WTC11 (cell line): ENCODE data around the gene PRR30. TPM values are rescaled to one million over a fixed set of nuclear protein-coding genes. Genes with fewer than 3 reads are reported as not detected.
A peak's percentile ranks its signal among the peaks of the same experiment; 100 is the strongest.

ENCODE experiments used
- FOXP1 ChIP-seq: sonication (generic); formaldehyde crosslinking; IDR thresholded peaks from 2 replicates; pipeline ENCODE4 v1.8.0; 2022; ENCODE audit warnings: missing genetic modification reagents, mild to moderate bottlenecking, moderate library complexity, borderline replicate concordance
- IRF2 ChIP-seq: sonication (generic); formaldehyde crosslinking; IDR thresholded peaks from 2 replicates; pipeline ENCODE4 v1.8.0; 2022; ENCODE audit warnings: low read depth, missing genetic modification reagents, borderline replicate concordance
- KAT7 ChIP-seq: sonication (generic); formaldehyde crosslinking; IDR thresholded peaks from 2 replicates; pipeline ENCODE4 v1.8.1; 2023; ENCODE audit warnings: missing genetic modification reagents, mild to moderate bottlenecking, borderline replicate concordance
- NR2C2 ChIP-seq: sonication (generic); formaldehyde crosslinking; IDR thresholded peaks from 2 replicates; pipeline ENCODE4 v1.8.0; 2022; ENCODE audit warnings: mild to moderate bottlenecking, missing genetic modification reagents
- OVOL2 ChIP-seq: fragments of 250-450 bp; sonication (Bioruptor Pico); IDR thresholded peaks from 2 replicates; pipeline ENCODE4 v1.9.0; 2021; ENCODE audit warnings: mild to moderate bottlenecking, borderline replicate concordance
- PRDM15 ChIP-seq: sonication (generic); formaldehyde crosslinking; IDR thresholded peaks from 2 replicates; pipeline ENCODE4 v1.8.0; 2022; ENCODE audit warnings: missing genetic modification reagents
- PRRX2 ChIP-seq: fragments of 250-450 bp; sonication (Bioruptor Pico); IDR thresholded peaks from 2 replicates; pipeline ENCODE4 v1.8.0; 2021; ENCODE audit warnings: mild to moderate bottlenecking
- RELA ChIP-seq: sonication (generic); formaldehyde crosslinking; IDR thresholded peaks from 2 replicates; pipeline ENCODE4 v1.8.1; 2022; ENCODE audit warnings: missing genetic modification reagents, mild to moderate bottlenecking, borderline replicate concordance
- ZBTB43 ChIP-seq: sonication (generic); formaldehyde crosslinking; IDR thresholded peaks from 2 replicates; pipeline ENCODE4 v1.8.1; 2023; ENCODE audit warnings: mild to moderate bottlenecking, missing genetic modification reagents
- ZMAT4 ChIP-seq: fragments of 250-450 bp; sonication (Bioruptor Pico); IDR thresholded peaks from 2 replicates; pipeline ENCODE4 v1.9.0; 2021; ENCODE audit warnings: mild to moderate bottlenecking
- ZNF263 ChIP-seq: sonication (generic); formaldehyde crosslinking; IDR thresholded peaks from 2 replicates; pipeline ENCODE4 v1.8.1; 2022; ENCODE audit warnings: low read depth, mild to moderate bottlenecking, moderate library complexity, missing genetic modification reagents
- ZNF671 ChIP-seq: fragments of 250-450 bp; sonication (Bioruptor Pico); IDR thresholded peaks from 2 replicates; pipeline ENCODE4 v1.8.0; 2021; ENCODE audit warnings: mild to moderate bottlenecking
- total RNA-seq: library from RNA; stranded (reverse); gene quantifications from 3 replicates; pipeline ENCODE4 v1.2.3, GENCODE V29; 2021
- TF ChIP-seq, protein P1 (sequence below): sonication (generic); formaldehyde crosslinking; IDR thresholded peaks from 2 replicates; pipeline ENCODE4 v1.8.0; 2022; ENCODE audit warnings: mild to moderate bottlenecking, missing genetic modification reagents
- TF ChIP-seq, protein P2 (sequence below): fragments of 250-450 bp; sonication (Bioruptor Pico); IDR thresholded peaks from 2 replicates; pipeline ENCODE4 v1.9.0; 2021; ENCODE audit warnings: mild to moderate bottlenecking, borderline replicate concordance
- TF ChIP-seq, protein P3 (sequence below): sonication (generic); formaldehyde crosslinking; IDR thresholded peaks from 2 replicates; pipeline ENCODE4 v1.8.1; 2022; ENCODE audit warnings: mild to moderate bottlenecking, moderate library complexity, missing genetic modification reagents

Gene PRR30
- total RNA-seq, 1 experiment from 2014 or later, result not detected

DNA sequence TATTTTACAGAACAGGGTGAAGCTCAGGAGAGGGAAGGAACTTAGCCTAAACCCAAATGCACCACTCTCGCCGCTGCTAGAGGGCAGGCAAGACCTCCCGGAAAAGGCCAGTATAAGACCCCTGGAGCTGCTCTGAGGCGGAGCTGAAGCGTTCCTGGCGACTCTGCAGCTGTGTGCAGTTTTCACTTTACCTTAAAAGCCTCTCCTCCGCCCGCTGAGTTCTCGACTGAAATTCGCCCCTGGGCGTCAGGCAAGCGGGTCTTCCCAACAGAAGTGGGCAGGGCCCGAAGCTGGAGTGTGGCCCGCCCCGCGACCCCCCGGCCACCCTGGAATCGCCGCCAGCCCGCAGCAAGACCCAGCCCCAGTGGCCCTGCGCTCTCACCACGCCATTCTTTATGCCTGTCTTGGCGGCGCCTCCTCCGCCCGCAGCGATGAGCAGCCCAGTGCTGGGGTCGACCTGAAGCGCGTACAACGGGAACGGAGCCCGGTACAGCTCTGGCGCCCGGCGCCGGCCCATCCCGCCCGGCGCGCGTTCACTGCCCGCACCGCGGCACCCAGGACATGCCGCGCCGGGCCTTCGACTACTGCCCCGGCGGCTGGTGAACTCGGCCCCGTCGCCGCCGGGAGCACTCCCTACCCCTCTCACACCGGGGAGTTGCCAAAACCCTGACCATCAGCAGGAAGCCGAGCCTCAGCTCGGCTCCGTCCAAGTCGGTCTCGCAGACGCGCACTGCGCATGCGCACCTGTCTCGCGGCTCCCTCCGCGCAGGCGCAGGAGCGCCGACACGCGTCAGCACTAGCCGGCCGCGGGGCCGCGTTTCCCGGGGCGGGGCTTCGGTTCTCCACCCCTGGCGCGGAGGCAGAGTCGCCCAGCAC lies 5.1 kb downstream of the PRR30 start, which contains the start of gene PREB (continued):
- TF ChIP-seq OVOL2 (no peak), IRF2 (no peak), ZNF671 (CRISPR knock-in tag) (no peak), KAT7 (no peak), ZNF263 (CRISPR knock-in tag) (no peak), ZMAT4 (CRISPR knock-in tag) (no peak), RELA (CRISPR knock-in tag) (no peak), PRRX2 (CRISPR knock-in tag) (no peak), ZBTB43 (CRISPR knock-in tag) (peak; percentile 30; the same call in 1 of the 2 replicates), FOXP1 (CRISPR knock-in tag) (peak; percentile 50; the same call in 1 of the 2 replicates), PRDM15 (CRISPR knock-in tag) (no peak), NR2C2 (CRISPR knock-in tag) (no peak)
- TF ChIP-seq, protein P1, sequence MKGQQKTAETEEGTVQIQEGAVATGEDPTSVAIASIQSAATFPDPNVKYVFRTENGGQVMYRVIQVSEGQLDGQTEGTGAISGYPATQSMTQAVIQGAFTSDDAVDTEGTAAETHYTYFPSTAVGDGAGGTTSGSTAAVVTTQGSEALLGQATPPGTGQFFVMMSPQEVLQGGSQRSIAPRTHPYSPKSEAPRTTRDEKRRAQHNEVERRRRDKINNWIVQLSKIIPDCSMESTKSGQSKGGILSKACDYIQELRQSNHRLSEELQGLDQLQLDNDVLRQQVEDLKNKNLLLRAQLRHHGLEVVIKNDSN, result no peak
- TF ChIP-seq, protein P2, sequence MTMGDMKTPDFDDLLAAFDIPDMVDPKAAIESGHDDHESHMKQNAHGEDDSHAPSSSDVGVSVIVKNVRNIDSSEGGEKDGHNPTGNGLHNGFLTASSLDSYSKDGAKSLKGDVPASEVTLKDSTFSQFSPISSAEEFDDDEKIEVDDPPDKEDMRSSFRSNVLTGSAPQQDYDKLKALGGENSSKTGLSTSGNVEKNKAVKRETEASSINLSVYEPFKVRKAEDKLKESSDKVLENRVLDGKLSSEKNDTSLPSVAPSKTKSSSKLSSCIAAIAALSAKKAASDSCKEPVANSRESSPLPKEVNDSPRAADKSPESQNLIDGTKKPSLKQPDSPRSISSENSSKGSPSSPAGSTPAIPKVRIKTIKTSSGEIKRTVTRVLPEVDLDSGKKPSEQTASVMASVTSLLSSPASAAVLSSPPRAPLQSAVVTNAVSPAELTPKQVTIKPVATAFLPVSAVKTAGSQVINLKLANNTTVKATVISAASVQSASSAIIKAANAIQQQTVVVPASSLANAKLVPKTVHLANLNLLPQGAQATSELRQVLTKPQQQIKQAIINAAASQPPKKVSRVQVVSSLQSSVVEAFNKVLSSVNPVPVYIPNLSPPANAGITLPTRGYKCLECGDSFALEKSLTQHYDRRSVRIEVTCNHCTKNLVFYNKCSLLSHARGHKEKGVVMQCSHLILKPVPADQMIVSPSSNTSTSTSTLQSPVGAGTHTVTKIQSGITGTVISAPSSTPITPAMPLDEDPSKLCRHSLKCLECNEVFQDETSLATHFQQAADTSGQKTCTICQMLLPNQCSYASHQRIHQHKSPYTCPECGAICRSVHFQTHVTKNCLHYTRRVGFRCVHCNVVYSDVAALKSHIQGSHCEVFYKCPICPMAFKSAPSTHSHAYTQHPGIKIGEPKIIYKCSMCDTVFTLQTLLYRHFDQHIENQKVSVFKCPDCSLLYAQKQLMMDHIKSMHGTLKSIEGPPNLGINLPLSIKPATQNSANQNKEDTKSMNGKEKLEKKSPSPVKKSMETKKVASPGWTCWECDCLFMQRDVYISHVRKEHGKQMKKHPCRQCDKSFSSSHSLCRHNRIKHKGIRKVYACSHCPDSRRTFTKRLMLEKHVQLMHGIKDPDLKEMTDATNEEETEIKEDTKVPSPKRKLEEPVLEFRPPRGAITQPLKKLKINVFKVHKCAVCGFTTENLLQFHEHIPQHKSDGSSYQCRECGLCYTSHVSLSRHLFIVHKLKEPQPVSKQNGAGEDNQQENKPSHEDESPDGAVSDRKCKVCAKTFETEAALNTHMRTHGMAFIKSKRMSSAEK (CRISPR knock-in tag), result no peak
- TF ChIP-seq, protein P3, sequence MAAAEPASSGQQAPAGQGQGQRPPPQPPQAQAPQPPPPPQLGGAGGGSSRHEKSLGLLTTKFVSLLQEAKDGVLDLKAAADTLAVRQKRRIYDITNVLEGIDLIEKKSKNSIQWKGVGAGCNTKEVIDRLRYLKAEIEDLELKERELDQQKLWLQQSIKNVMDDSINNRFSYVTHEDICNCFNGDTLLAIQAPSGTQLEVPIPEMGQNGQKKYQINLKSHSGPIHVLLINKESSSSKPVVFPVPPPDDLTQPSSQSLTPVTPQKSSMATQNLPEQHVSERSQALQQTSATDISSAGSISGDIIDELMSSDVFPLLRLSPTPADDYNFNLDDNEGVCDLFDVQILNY (CRISPR knock-in tag), result peak; percentile 65; the same call in 1 of the 2 replicates
